Epithelial cell of proximal tubule (primary cell): ENCODE results near the gene MTRF1L. TPM values are rescaled to one million over a fixed set of nuclear protein-coding genes. Genes with fewer than 3 reads are reported as not detected.
"Not testable (repeated sequence)": the region's sequence is repeated elsewhere in the genome, so short reads cannot be mapped to it uniquely, and the experiment has no call there.

Experiments used
- DNase-seq: peaks from one replicate; pipeline ENCODE4 v3.0.0-alpha.2; 2011; ENCODE audit warnings: low read depth
- H3K4me3 ChIP-seq: 2 replicates; pipeline ENCODE4 v1.5.1; 2011; ENCODE audit warnings: low read depth, mild to moderate bottlenecking, low read length
- CTCF ChIP-seq: conservative IDR thresholded peaks from 2 replicates; pipeline ENCODE4 v1.5.1; 2012; ENCODE audit warnings: low read depth, mild to moderate bottlenecking, low read length
- total RNA-seq: library from RNA; depleted of rRNA; stranded (reverse); fragments of >200 nt; gene quantifications from 2 replicates; pipeline ENCODE4 v1.2.3, GENCODE V29; 2015

Gene MTRF1L
- total RNA-seq, 1 donor from 2014 or later, result 18.4 TPM

- DNase-seq, result no peak
- no peak overlapping the region for H3K4me3 ChIP-seq
- TF ChIP-seq CTCF, result no peak
Measured at GRCh38 chr6:152975204-152975915, 27.1 kb downstream of the MTRF1L start.

- no peak for TF ChIP-seq CTCF
- DNase-seq, result no peak
- H3K4me3 ChIP-seq, result no peak overlapping the region
Measured at GRCh38 chr6:152973916-152974315, 28.6 kb downstream of the MTRF1L start.

- DNase-seq, result no peak
- H3K4me3 ChIP-seq, result no peak overlapping the region
- TF ChIP-seq CTCF, result no peak
Measured at GRCh38 chr6:152969688-152970418, 32.7 kb downstream of the MTRF1L start.

GRCh38 chr6:152966168-152966894, 36.2 kb downstream of the MTRF1L start:
- not testable (repeated sequence) for DNase-seq

GRCh38 chr6:152959333-152959732, 43.2 kb downstream of the MTRF1L start:
- no peak for TF ChIP-seq CTCF
- H3K4me3 ChIP-seq, result no peak overlapping the region
- no peak for DNase-seq

More at GRCh38 chr6:152966168-152966894, 36.2 kb downstream of the MTRF1L start:
- H3K4me3 ChIP-seq, result not testable (repeated sequence)

- DNase-seq, result no peak
- TF ChIP-seq CTCF, result no peak
- no peak overlapping the region for H3K4me3 ChIP-seq
Measured at GRCh38 chr6:152957796-152958195, 44.7 kb downstream of the MTRF1L start.

- no peak for DNase-seq
- peak; percentile 38 for TF ChIP-seq CTCF
- no peak overlapping the region for H3K4me3 ChIP-seq
Measured at GRCh38 chr6:152954443-152954842, 48.1 kb downstream of the MTRF1L start.
